ENCODE data around the gene EBNA1BP2. TPM values are rescaled to one million over a fixed set of nuclear protein-coding genes. Genes with fewer than 3 reads are reported as not detected.
A peak's percentile ranks its signal among the peaks of the same experiment; 100 is the strongest.
"Not testable (repeated sequence)": the region's sequence is repeated elsewhere in the genome, so short reads cannot be mapped to it uniquely, and the experiment has no call there.

Gene EBNA1BP2
- total RNA-seq = 10 to 100 TPM; 28.4 to 85.4 TPM

- Histone ChIP-seq H3K27ac (no peak within 1 kb of the TSS), H3K9me3 (no peaks in the 10 kb centered on the region)
Observed at GRCh38 chr1:43171876-43172526, at the start of gene EBNA1BP2, which contains the start of gene CFAP57. EBNA1BP2 (minus strand) TSS chr1:43172290; CDS start chr1:43172118, 172 bp downstream. CFAP57 (plus strand) TSS chr1:43172330; CDS start chr1:43172754, 424 bp downstream.

GRCh38 chr1:43221797-43222196 is 49.7 kb upstream of the EBNA1BP2 start:
- Histone ChIP-seq H3K36me3 (no peaks in the 10 kb centered on the region), H3K9ac (ENCODE audit: low read depth in 2 of 2, low read length in 2 of 2) (no peak overlapping the region), H3K27ac (no peak overlapping the region), H3K4me3 (no peak overlapping the region), H3K27me3 (no peaks in the 10 kb centered on the region), H3K9me3 (no peaks in the 10 kb centered on the region), H3K4me1 (no peaks in the 10 kb centered on the region)
- DNase-seq = no peak
- intact Hi-C loops (cut with DNase I) = no loop called here
- TF ChIP-seq CTCF (IDR thresholded peaks at IDR 0.05) = no peak

More at GRCh38 chr1:43171876-43172526, at the start of gene EBNA1BP2, which contains the start of gene CFAP57:
- Histone ChIP-seq H3K27me3 (no peaks in the 10 kb centered on the region), H3K4me3 (peak within 1 kb of the TSS; percentile 85), H3K36me3 (no peaks in the 10 kb centered on the region), H3K4me1 (no peaks in the 10 kb centered on the region), H3K9ac (ENCODE audit: low read depth in 2 of 2, low read length in 2 of 2) (peak within 1 kb of the TSS; percentile 71 to 90)
- no peak for TF ChIP-seq CTCF (IDR thresholded peaks at IDR 0.05)
- intact Hi-C loops (cut with DNase I) = no loop called here
- peak; percentile 93 for DNase-seq

GRCh38 chr1:43220905-43221778 is 49.1 kb upstream of the EBNA1BP2 start:
- Histone ChIP-seq H3K27me3 (no peaks in the 10 kb centered on the region), H3K4me1 (no peaks in the 10 kb centered on the region), H3K36me3 (no peaks in the 10 kb centered on the region), H3K9me3 (no peaks in the 10 kb centered on the region), H3K27ac (no peak overlapping the region), H3K4me3 (no peak overlapping the region), H3K9ac (ENCODE audit: low read depth in 2 of 2, low read length in 2 of 2) (no peak overlapping the region)
- DNase-seq = no peak
- intact Hi-C loops (cut with DNase I) = no loop called here
- no peak for TF ChIP-seq CTCF (IDR thresholded peaks at IDR 0.05)

- intact Hi-C loops (cut with DNase I) = no loop called here
- no peaks in the 10 kb centered on the region for H3K27me3 ChIP-seq
- H3K27ac ChIP-seq = no peak overlapping the region
- no peaks in the 10 kb centered on the region for H3K36me3 ChIP-seq
- no peak for DNase-seq
- H3K9ac ChIP-seq (ENCODE audit: low read depth in 2 of 2, low read length in 2 of 2) = no peak overlapping the region
- no peaks in the 10 kb centered on the region for H3K9me3 ChIP-seq
- TF ChIP-seq CTCF (IDR thresholded peaks at IDR 0.05) = no peak
- H3K4me3 ChIP-seq = no peak overlapping the region
- H3K4me1 ChIP-seq = no peaks in the 10 kb centered on the region
Observed at GRCh38 chr1:43217747-43218146, 45.7 kb upstream of the EBNA1BP2 start.

- H3K9ac ChIP-seq (ENCODE audit: low read depth in 2 of 2, low read length in 2 of 2) = no peak overlapping the region
- H3K36me3 ChIP-seq = no peaks in the 10 kb centered on the region
- no peak overlapping the region for H3K4me3 ChIP-seq
- no peak for DNase-seq
- no peaks in the 10 kb centered on the region for H3K27me3 ChIP-seq
- H3K9me3 ChIP-seq = no peaks in the 10 kb centered on the region
- H3K27ac ChIP-seq = no peak overlapping the region
- intact Hi-C loops (cut with DNase I) = no loop called here
- H3K4me1 ChIP-seq = no peaks in the 10 kb centered on the region
- TF ChIP-seq CTCF (IDR thresholded peaks at IDR 0.05) = no peak
Observed at GRCh38 chr1:43214501-43215444, 42.7 kb upstream of the EBNA1BP2 start.

- H3K9me3 ChIP-seq; H3K9ac ChIP-seq (ENCODE audit: low read depth in 2 of 2, low read length in 2 of 2); intact Hi-C loops (cut with DNase I); DNase-seq; H3K27me3 ChIP-seq; H3K27ac ChIP-seq; H3K4me3 ChIP-seq; H3K4me1 ChIP-seq; H3K36me3 ChIP-seq: not testable (repeated sequence)
Observed at GRCh38 chr1:43208277-43208676, 36.2 kb upstream of the EBNA1BP2 start.
